SK-N-SH (cell line): Measurements from ENCODE around the gene GMPPB. TPM values are rescaled to one million over a fixed set of nuclear protein-coding genes. Genes with fewer than 3 reads are reported as not detected.

ENCODE experiments used
- CTCF ChIA-PET: fragments of 300-600, 350-600 bp; formaldehyde crosslinking; extraction: SDS; loops from one replicate; lab custom pipeline; 2021; lab: Yijun Ruan, JAX
- POLR2A ChIA-PET: fragments of 350-600 bp; sonication (Branson Sonifier 250); formaldehyde crosslinking; extraction: SDS; loops from one replicate; lab custom pipeline; 2020; ENCODE audit warnings: antibody characterized with exemption, inconsistent platforms; lab: Yijun Ruan, JAX
- DNase-seq: peaks from one replicate; pipeline ENCODE4 v3.0.0; 2012
- H2AFZ ChIP-seq: fragments of 200-600 bp; sonication (generic); 2 replicates; pipeline ENCODE4 v1.8.1; 2016; ENCODE audit warnings: antibody characterized with exemption, mild to moderate bottlenecking, low read depth
- H3F3A ChIP-seq: fragments of 200-600 bp; sonication (generic); replicated peaks from 2 replicates; pipeline ENCODE3; 2016; ENCODE audit warnings: antibody characterized with exemption, mild to moderate bottlenecking; ENCODE audit not compliant: insufficient read depth
- H3K27ac ChIP-seq, 2 experiments: fragments of 200-500 bp in 1 of 2; fragments of 200-600 bp in 1 of 2; sonication (Bioruptor generic) in 1 of 2; sonication (generic), shearing (Covaris generic) in 1 of 2; 2 replicates each; pipeline versions ENCODE4 v1.5.1 to v1.6.1; 2014 to 2016; ENCODE audit warnings: low read depth in 2 of 2, inconsistent platforms in 1 of 2, low read length in 1 of 2, mild to moderate bottlenecking in 1 of 2, mixed read lengths in 1 of 2
- H3K27me3 ChIP-seq: fragments of 200-600 bp; sonication (generic), shearing (Covaris generic); 2 replicates; pipeline ENCODE4 v1.6.1; 2016; ENCODE audit warnings: mixed run types; ENCODE audit not compliant: insufficient read depth
- H3K36me3 ChIP-seq, 2 experiments: fragments of 200-500 bp in 1 of 2; fragments of 200-600 bp in 1 of 2; sonication (Bioruptor generic) in 1 of 2; sonication (generic) in 1 of 2; replicated peaks in 1 of 2; 2 replicates each; pipeline versions ENCODE3 to v1.5.1; 2014 to 2016; ENCODE audit warnings: low read length in 1 of 2, mild to moderate bottlenecking in 1 of 2; ENCODE audit not compliant: insufficient read depth in 2 of 2, control insufficient read depth in 1 of 2
- H3K4me1 ChIP-seq, 2 experiments: fragments of 200-500 bp in 1 of 2; fragments of 200-600 bp in 1 of 2; sonication (Bioruptor generic) in 1 of 2; sonication (generic), shearing (Covaris generic) in 1 of 2; 2 replicates each; pipeline versions ENCODE4 v1.5.1 to v1.6.1; 2014 to 2016; ENCODE audit warnings: low read depth in 1 of 2, low read length in 1 of 2, mixed run types in 1 of 2; ENCODE audit not compliant: insufficient read depth in 2 of 2, control insufficient read depth in 1 of 2
- H3K4me2 ChIP-seq: fragments of 200-600 bp; sonication (generic), shearing (Covaris generic); 2 replicates; pipeline ENCODE4 v1.6.1; 2017; ENCODE audit warnings: mixed run types
- H3K4me3 ChIP-seq, 2 experiments: fragments of 200-500 bp in 1 of 2; fragments of 200-600 bp in 1 of 2; sonication (Bioruptor generic) in 1 of 2; sonication (generic), shearing (Covaris generic) in 1 of 2; 2 replicates each; pipeline versions ENCODE4 v1.5.1 to v1.8.1; 2014 to 2016; ENCODE audit warnings: low read depth in 2 of 2, inconsistent platforms in 1 of 2, low read length in 1 of 2, mild to moderate bottlenecking in 1 of 2, mixed read lengths in 1 of 2, moderate library complexity in 1 of 2
- H3K79me2 ChIP-seq: fragments of 200-600 bp; sonication (generic); 2 replicates; pipeline ENCODE4 v1.8.1; 2017; ENCODE audit warnings: mild to moderate bottlenecking; ENCODE audit not compliant: insufficient read depth
- H3K9ac ChIP-seq: fragments of 200-600 bp; sonication (generic); 2 replicates; pipeline ENCODE4 v1.6.1; 2017; ENCODE audit warnings: mixed run types
- H3K9me2 ChIP-seq: fragments of 200-600 bp; sonication (generic); 2 replicates; pipeline ENCODE4 v1.6.1; 2017; ENCODE audit warnings: mixed run types
- H3K9me3 ChIP-seq: fragments of 200-600 bp; sonication (generic); 2 replicates; pipeline ENCODE4 v1.6.1; 2017; ENCODE audit warnings: mixed run types, mild to moderate bottlenecking, moderate library complexity
- H4K20me1 ChIP-seq: fragments of 200-600 bp; sonication (generic); 2 replicates; pipeline ENCODE4 v1.6.1; 2017; ENCODE audit warnings: mild to moderate bottlenecking, mixed run types; ENCODE audit not compliant: insufficient read depth
- MXI1 ChIP-seq: IDR thresholded peaks from 2 replicates; pipeline ENCODE4 v1.6.1; 2012; ENCODE audit warnings: mild to moderate bottlenecking, low read depth, low read length, improper control_type of control experiment
- PBX3 ChIP-seq: IDR thresholded peaks from 2 replicates; pipeline ENCODE4; 2012
- RCOR1 ChIP-seq: fragments of 150-350 bp; IDR thresholded peaks from 2 replicates; pipeline ENCODE4 v1.6.1; 2017; ENCODE audit warnings: antibody characterized with exemption, low read length
- USF1 ChIP-seq: IDR thresholded peaks from 2 replicates; pipeline ENCODE4 v1.4.0; 2012; ENCODE audit warnings: low read depth, borderline replicate concordance
- USF2 ChIP-seq: fragments of 150-350 bp; IDR thresholded peaks from 2 replicates; pipeline ENCODE4 v1.6.1; 2017; ENCODE audit warnings: antibody characterized with exemption, low read length, low read depth, borderline replicate concordance
- WGBS: methylation state at CpG from one replicate; pipeline ENCODE4 v1.1.6; 2017; ENCODE audit warnings: low lambda C conversion rate; 5-methylcytosine and 5-hydroxymethylcytosine counted together
- polyA plus RNA-seq, 3 experiments: library from polyadenylated mRNA; depleted of rRNA; stranded (reverse); fragments of >200 nt; gene quantifications; 2 replicates each; pipeline ENCODE4 v1.2.3, GENCODE V29; 2012

Gene GMPPB
- polyA plus RNA-seq, 1 of the 3 experiments (the other 2 are of a cell fraction), result 25.1 TPM

- H3K36me3 ChIP-seq, result peaks cover 0 to 53% of the 10 kb centered on the region in 2 experiments
- H3K79me2 ChIP-seq, result peaks cover 15% of the 10 kb centered on the region
- peak; percentile 36; the same call in 1 of the 2 replicates for TF ChIP-seq USF2
- TF ChIP-seq MXI1, result peak; percentile 46
- peak; percentile 82 for TF ChIP-seq USF1
- TF ChIP-seq PBX3, result no peak
- H3K9me3 ChIP-seq, result no peaks in the 10 kb centered on the region
- no peaks in the 10 kb centered on the region for H4K20me1 ChIP-seq
- no peaks in the 10 kb centered on the region for H3K9me2 ChIP-seq
- peak overlapping the region; percentile 100 for H3K4me2 ChIP-seq
- H3K9ac ChIP-seq, result peak overlapping the region; percentile 98
- POLR2A ChIA-PET, result interaction anchor here (1.2 to 2.2 kb wide), 2 partner anchors 11 to 116 kb away, joined by 4 to 8 read pairs; no protein-coding TSS in a partner anchor
- H3K4me1 ChIP-seq, result peaks cover 8 to 30% of the 10 kb centered on the region in 2 experiments; a peak in 2 of 4 replicates
- peaks cover 14% of the 10 kb centered on the region for H3F3A ChIP-seq
- DNase-seq, result peak; percentile 62
- peak overlapping the region; percentile 22; the same call in 1 of the 2 replicates for H2AFZ ChIP-seq
- WGBS, result 3% methylated on average over 20 of the region's 20 CpGs
- CTCF ChIA-PET, result interaction anchor here (1.2 to 2.0 kb wide), 3 partner anchors 80 to 184 kb away, joined by 4 to 8 read pairs (median 5); partner anchors contain the start of gene INKA1
- H3K27ac ChIP-seq, result peak overlapping the region; percentile 81 to 83
- H3K27me3 ChIP-seq, result no peaks in the 10 kb centered on the region
- H3K4me3 ChIP-seq, result peak overlapping the region; percentile 98 to 99
Observed at GRCh38 chr3:49723296-49723627, 489 bp downstream of the GMPPB start.

- H3K79me2 ChIP-seq, result peaks cover 15% of the 10 kb centered on the region
- 71% methylated on average over 7 of the region's 8 CpGs for WGBS
- no peaks in the 10 kb centered on the region for H4K20me1 ChIP-seq
- peak overlapping the region; percentile 98 for H3K9ac ChIP-seq
- H3K9me3 ChIP-seq, result no peaks in the 10 kb centered on the region
- H3K9me2 ChIP-seq, result no peaks in the 10 kb centered on the region
- TF ChIP-seq USF1 (no peak), RCOR1 (no peak)
- H2AFZ ChIP-seq, result no peak overlapping the region
- peak overlapping the region; percentile 98 to 99 for H3K4me3 ChIP-seq
- H3K36me3 ChIP-seq, result peaks cover 0 to 50% of the 10 kb centered on the region in 2 experiments
- ChIA-PET CTCF (interaction anchor here (0.7 to 2.0 kb wide), 4 partner anchors 80 to 253 kb away, joined by 3 to 8 read pairs (median 4); partner anchors contain the start of gene INKA1), POLR2A (interaction anchor here (1.2 to 2.2 kb wide), 2 partner anchors 11 to 116 kb away, joined by 4 to 8 read pairs; no protein-coding TSS in a partner anchor)
- peak overlapping the region; percentile 81 to 83; a peak in 3 of 4 replicates for H3K27ac ChIP-seq
- no peaks in the 10 kb centered on the region for H3K27me3 ChIP-seq
- peak overlapping the region; percentile 100 for H3K4me2 ChIP-seq
- peak; percentile 25 for DNase-seq
- H3F3A ChIP-seq, result peaks cover 14% of the 10 kb centered on the region
- H3K4me1 ChIP-seq, result peaks cover 8 to 32% of the 10 kb centered on the region in 2 experiments; a peak in 2 of 4 replicates
Observed at GRCh38 chr3:49722896-49723295, 855 bp downstream of the GMPPB start.
